Measurements from ENCODE around the gene VAV2.

The VAV2 gene

DNA sequence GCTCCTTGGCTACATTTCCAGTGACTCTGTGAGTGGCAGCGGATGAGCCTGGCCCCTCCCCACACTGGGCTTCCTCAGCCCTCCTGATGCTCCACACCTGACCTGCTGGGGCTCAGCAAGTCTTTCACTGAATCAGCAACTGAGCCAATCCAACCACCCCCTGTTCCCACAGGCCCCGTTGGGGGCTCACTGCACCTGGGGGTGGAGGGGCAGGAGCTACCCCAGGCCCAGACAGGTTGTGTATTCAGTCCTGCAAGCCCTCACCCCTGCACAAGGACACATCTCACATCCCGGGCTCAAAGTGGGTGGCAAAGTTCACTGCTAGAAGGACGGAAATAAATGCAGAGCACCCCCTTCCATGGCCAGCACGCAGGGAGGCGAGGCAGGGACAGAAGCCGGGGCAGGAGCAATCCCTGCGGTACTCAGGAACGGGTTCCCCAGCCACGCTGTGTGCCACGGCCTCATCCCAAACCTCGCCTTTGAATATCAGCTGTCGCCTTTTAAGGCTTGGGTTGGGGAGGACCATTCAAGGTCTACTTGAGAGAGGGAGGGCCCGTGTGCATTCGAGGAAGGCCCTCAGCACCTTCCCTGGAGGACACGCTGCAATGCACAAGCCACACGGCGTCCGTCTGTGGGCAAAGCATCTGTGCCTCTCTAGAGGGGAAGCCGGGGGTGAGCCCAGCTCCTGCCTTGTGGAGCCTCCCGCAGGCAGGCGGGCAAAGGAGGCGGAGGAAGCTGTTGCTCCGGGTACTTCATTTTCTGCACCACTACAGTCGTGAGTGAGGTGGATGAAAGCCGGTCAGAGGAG is 179.0 kb downstream of the VAV2 start:
- intact Hi-C loops (cut with micrococcal nuclease) = no loop called here
- Mint-ChIP-seq H3K27ac (no peak overlapping the region), H3K4me3 (no peak overlapping the region), H3K9me3 (no peaks in the 10 kb centered on the region), H3K36me3 (ENCODE audit: low read depth) (peaks cover 82% of the 10 kb centered on the region), H3K27me3 (no peaks in the 10 kb centered on the region), H3K4me1 (ENCODE audit: low read depth) (no peaks in the 10 kb centered on the region)

DNA sequence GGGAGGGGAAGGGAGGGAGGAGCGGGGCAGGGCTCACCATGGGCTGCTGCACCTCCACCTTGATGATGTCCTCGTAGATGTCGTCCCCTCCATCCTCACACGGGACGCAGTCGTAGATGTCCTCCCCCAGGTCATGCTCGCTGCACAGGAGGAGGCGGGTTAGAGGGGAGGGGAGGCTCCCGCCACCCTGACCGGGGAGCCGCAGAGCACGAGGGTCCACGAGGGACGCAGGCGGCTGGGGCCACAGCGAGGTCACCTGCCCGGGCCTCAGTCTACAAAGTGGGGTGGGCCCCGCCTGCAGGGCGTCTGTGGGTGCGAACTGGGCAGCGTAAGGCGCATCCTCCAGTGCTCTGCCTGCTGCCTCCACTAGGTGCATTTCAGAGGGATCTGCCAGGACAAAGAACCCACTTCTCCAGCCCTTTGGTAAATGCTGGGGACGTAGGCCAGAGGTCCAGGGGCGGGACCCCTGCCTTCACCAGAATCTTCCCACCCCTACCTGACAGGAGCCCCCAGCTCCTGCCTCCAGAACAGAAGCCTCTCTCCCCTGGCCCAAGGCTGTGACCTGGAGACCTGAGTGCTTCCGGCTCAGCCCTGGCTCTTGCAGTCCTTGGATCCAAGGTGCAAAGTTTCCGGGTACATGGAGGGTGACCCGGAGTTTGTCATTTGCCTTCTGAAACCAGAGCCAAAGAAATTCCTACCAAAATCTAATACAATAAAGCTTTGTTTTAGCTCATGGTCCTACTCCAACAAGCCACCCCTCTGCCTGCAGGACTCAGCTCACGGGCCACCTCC is 179.9 kb downstream of the VAV2 start:
- H3K4me1 Mint-ChIP-seq (ENCODE audit: low read depth) = no peaks in the 10 kb centered on the region
- no peak overlapping the region for H3K4me3 Mint-ChIP-seq
- intact Hi-C loops (cut with micrococcal nuclease) = no loop called here
- no peak overlapping the region for H3K27ac Mint-ChIP-seq
- H3K9me3 Mint-ChIP-seq = no peaks in the 10 kb centered on the region
- peaks cover 82% of the 10 kb centered on the region for H3K36me3 Mint-ChIP-seq (ENCODE audit: low read depth)
- no peaks in the 10 kb centered on the region for H3K27me3 Mint-ChIP-seq

DNA sequence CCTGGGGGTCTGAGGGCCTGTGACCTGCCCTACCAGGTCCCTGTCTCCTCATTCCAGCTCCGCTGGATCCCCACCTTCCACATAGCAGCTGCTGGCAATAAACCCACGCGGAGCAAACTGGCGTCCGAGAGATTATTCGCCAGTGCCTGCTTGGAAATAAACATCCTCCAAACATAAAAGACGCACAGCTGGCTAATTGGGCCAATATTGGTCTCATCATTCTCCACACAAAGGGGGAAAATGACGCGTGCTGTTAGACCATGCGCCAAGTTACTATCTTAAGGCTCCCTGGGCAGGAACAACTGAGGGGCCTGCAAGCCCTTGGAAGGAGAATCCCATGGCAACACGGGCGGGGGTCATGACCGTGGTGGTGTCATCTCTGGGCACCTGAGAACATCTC is 180.7 kb downstream of the VAV2 start:
- no peaks in the 10 kb centered on the region for H3K4me1 Mint-ChIP-seq (ENCODE audit: low read depth)
- H3K27me3 Mint-ChIP-seq = no peaks in the 10 kb centered on the region
- intact Hi-C loops (cut with micrococcal nuclease) = no loop called here
- H3K27ac Mint-ChIP-seq = no peak overlapping the region
- peaks cover 85% of the 10 kb centered on the region for H3K36me3 Mint-ChIP-seq (ENCODE audit: low read depth)
- H3K9me3 Mint-ChIP-seq = no peaks in the 10 kb centered on the region
- no peak overlapping the region for H3K4me3 Mint-ChIP-seq

DNA sequence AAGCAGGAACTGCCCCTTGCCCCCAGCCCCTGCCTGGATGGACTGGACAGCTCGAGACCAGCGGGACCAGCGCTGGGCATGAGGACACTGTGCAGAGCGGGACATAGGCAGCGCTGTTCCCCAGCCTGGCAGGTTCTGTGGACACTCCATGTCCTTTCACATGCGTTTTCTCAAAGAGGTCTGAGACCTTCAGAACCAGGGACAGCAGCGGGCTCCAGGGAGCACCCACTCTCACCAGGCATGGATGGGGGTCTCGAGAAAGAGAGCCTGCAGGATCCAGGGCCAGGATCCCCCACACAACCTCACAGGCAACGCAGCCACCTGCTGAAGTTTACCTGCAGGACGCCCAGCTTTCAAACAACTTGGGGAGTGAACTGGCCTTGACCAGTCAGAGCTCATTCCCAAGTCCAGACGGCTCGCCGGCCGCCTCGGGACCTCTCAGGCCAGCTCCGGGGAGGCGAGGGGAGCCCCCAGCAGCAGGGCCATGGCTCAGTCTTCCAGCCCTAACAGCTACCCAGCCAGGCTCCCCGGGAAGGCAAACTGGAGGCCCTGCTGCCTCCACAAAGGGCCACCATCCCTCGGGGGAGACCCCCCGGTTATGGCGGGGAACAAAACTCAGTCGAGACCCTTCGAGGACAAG is 181.4 kb downstream of the VAV2 start:
- intact Hi-C loops (cut with micrococcal nuclease) = no loop called here
- Mint-ChIP-seq H3K27me3 (no peaks in the 10 kb centered on the region), H3K4me1 (ENCODE audit: low read depth) (no peaks in the 10 kb centered on the region), H3K36me3 (ENCODE audit: low read depth) (peaks cover 93% of the 10 kb centered on the region), H3K27ac (no peak overlapping the region), H3K9me3 (no peaks in the 10 kb centered on the region), H3K4me3 (no peak overlapping the region)

DNA sequence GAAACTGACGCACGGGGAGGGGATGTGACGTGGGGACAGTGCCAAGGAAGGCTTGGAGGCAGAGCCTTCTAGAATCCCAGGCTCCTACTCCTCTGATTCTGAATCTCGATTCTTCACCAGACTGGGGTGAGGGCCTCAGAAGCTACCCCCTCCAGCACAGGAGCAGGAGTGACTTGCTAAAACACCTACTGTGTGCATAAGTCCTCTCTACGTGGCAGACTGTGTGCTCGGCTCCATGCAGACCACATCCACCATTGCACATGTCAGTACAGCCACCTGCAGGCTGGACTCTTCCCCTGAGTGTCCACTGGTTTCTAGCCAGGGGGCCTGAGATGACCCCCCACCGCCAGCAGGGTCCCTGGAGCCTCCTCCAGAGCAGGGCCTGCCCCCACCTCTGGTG is 182.8 kb downstream of the VAV2 start:
- intact Hi-C loops (cut with micrococcal nuclease) = no loop called here
- no peaks in the 10 kb centered on the region for H3K4me1 Mint-ChIP-seq (ENCODE audit: low read depth)
- no peaks in the 10 kb centered on the region for H3K9me3 Mint-ChIP-seq
- no peaks in the 10 kb centered on the region for H3K27me3 Mint-ChIP-seq
- no peak overlapping the region for H3K4me3 Mint-ChIP-seq
- H3K27ac Mint-ChIP-seq = no peak overlapping the region
- H3K36me3 Mint-ChIP-seq (ENCODE audit: low read depth) = peaks cover 93% of the 10 kb centered on the region

DNA sequence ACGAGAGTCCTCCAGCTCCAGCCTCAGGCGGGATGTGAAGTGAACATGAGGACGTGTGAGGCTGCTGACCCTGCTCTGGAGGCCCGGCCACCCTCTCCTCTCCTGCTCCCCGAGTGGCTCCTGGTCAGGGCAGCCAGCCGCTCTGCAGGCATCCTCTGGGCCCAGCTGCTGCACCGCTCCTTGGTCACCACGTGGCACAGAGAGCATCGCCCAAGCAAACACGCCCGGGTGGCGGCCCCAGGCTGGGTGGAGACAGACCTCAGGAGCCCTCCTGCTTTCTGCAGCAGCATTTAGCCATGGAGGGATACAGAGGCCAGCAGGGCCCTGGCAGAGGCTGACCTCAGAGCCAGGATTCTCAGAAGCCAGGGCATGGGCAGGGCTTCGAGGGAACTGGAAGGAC is 184.3 kb downstream of the VAV2 start:
- H3K27ac Mint-ChIP-seq = no peak overlapping the region
- H3K4me3 Mint-ChIP-seq = no peak overlapping the region
- H3K9me3 Mint-ChIP-seq = no peaks in the 10 kb centered on the region
- H3K27me3 Mint-ChIP-seq = no peaks in the 10 kb centered on the region
- peaks cover 95% of the 10 kb centered on the region for H3K36me3 Mint-ChIP-seq (ENCODE audit: low read depth)
- H3K4me1 Mint-ChIP-seq (ENCODE audit: low read depth) = no peaks in the 10 kb centered on the region
- intact Hi-C loops (cut with micrococcal nuclease) = no loop called here

DNA sequence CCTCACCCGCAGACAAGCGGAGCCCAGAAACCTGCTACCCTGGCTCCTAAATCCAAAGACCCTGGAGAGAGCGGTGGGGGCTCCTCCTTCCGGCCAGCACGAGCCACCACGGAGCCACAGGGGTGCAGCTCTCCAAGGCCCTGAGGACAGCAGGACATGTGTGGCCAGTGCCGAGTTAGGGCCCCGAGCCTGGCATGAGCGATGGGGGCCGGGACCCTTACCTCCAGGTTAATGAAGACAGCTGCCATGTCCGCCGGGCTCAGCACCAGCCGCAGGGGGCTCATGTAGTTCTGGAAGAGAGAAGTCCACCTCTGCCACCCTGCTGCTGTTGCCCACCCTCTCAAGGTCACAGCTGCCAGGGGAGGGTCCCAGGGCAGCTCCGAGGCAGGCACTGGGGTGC is 185.1 kb downstream of the VAV2 start:
- H3K9me3 Mint-ChIP-seq = no peaks in the 10 kb centered on the region
- intact Hi-C loops (cut with micrococcal nuclease) = no loop called here

DNA sequence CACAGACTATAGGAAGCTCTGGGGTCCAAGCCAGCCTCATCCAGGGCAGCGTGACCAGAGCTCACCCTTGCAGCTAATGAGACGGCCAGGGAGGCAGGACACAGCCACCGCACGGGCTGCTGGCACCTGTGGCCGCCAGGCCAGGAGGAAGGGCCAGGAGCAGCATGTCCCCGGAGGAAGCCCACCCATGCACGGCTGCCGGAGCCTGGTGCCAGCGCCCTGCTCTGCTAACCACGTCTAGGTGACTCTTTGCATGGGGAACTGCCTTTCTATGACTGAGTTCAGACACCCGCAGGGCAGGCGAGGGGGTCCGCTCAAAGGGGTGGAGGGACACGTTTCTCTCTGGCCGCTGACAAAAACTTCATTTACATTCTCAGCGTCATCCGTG is 185.5 kb downstream of the VAV2 start:
- intact Hi-C loops (cut with micrococcal nuclease) = no loop called here
- H3K9me3 Mint-ChIP-seq = no peaks in the 10 kb centered on the region
- H3K36me3 Mint-ChIP-seq (ENCODE audit: low read depth) = peaks cover 95% of the 10 kb centered on the region
- H3K4me1 Mint-ChIP-seq (ENCODE audit: low read depth) = no peaks in the 10 kb centered on the region
- no peak overlapping the region for H3K4me3 Mint-ChIP-seq
- H3K27ac Mint-ChIP-seq = no peak overlapping the region
- no peaks in the 10 kb centered on the region for H3K27me3 Mint-ChIP-seq

More for the DNA sequence above, 185.1 kb downstream of the VAV2 start:
- H3K36me3 Mint-ChIP-seq (ENCODE audit: low read depth) = peaks cover 95% of the 10 kb centered on the region
- no peaks in the 10 kb centered on the region for H3K4me1 Mint-ChIP-seq (ENCODE audit: low read depth)
- no peaks in the 10 kb centered on the region for H3K27me3 Mint-ChIP-seq
- H3K27ac Mint-ChIP-seq = no peak overlapping the region
- no peak overlapping the region for H3K4me3 Mint-ChIP-seq

DNA sequence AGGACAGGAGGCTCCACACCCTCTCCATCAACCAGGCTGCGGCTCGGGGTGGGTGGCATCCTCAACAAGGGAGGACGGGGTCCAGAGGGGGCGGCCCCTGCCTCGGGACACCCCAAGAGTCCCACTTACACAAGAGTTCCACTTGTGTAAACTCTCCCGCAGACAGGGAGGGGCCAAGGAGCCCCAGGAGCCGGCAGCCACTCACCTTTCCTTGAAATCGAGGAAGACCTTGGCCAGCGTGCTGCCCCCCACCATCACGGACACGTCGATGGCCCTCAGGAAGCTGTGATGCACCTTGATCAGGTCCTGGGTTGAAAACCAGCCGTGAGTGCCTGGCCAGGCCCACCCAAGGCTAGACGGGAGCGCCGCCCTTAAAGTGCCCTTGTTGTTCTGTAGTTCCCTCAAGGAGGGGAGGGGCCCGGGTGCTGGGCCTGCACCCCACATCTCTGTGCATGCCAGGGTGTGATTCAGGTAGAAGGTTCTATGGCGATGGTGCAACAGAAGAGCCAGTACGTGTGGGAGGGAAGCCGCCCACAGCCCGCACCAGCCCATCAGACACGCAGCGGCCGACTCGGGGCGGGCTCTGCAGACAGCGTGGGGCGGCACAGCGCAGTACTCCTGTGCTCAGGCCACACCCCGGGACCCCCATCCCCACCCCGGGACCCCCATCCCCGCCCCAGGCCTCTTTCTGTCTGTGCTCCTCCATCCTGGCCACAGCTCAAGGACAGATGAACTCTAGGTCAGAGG is 186.1 kb downstream of the VAV2 start:
- Mint-ChIP-seq H3K4me1 (ENCODE audit: low read depth) (no peaks in the 10 kb centered on the region), H3K27ac (no peak overlapping the region), H3K4me3 (no peak overlapping the region), H3K27me3 (no peaks in the 10 kb centered on the region), H3K9me3 (no peaks in the 10 kb centered on the region), H3K36me3 (ENCODE audit: low read depth) (peaks cover 97% of the 10 kb centered on the region)
- intact Hi-C loops (cut with micrococcal nuclease) = no loop called here

DNA sequence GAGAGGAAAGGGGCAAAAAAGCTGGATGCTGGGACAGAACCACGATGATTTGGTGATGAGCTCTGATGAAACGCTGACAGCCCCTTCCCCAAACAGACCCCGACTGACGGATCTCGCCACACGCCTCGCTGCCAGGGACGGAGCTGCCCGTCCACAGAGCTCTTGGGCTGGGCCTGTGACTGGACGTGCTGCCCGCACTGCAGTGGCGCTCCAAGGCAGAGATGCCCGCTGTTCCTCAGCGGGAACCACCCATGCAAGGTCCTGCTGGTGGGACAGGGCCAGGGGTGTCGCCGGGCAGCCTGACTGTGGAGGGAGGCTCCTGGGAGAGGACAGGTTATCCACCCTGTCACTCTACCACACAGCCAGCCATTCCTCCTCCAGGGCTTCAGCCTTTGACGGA is 187.9 kb downstream of the VAV2 start:
- H3K4me1 Mint-ChIP-seq (ENCODE audit: low read depth) = no peaks in the 10 kb centered on the region
- H3K27me3 Mint-ChIP-seq = no peaks in the 10 kb centered on the region
- H3K27ac Mint-ChIP-seq = no peak overlapping the region
- no peaks in the 10 kb centered on the region for H3K9me3 Mint-ChIP-seq
- peaks cover 91% of the 10 kb centered on the region for H3K36me3 Mint-ChIP-seq (ENCODE audit: low read depth)
- H3K4me3 Mint-ChIP-seq = no peak overlapping the region
- intact Hi-C loops (cut with micrococcal nuclease) = no loop called here

DNA sequence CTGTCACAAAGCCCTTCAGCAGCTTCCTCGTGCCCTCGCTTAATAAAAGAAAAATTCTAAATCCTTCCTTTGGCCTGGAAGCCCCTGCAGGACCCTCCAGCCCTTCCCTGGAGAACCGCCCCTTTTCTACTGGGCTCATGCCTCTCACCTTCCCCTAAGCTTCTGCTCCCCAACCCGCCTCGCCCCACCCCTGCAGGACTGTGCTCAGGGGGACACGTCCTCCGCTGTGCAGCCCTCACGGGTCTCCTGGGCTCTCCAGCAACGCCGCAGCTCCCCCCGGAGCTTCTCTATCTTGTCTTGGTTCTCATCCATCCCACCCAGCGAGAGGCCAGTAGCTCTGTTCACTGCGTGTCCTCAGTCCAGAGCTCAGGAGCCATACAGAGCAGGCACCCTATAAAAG is 188.4 kb downstream of the VAV2 start:
- no peaks in the 10 kb centered on the region for H3K27me3 Mint-ChIP-seq
- H3K4me3 Mint-ChIP-seq = no peak overlapping the region
- no peaks in the 10 kb centered on the region for H3K4me1 Mint-ChIP-seq (ENCODE audit: low read depth)
- H3K36me3 Mint-ChIP-seq (ENCODE audit: low read depth) = peaks cover 91% of the 10 kb centered on the region
- H3K27ac Mint-ChIP-seq = no peak overlapping the region
- intact Hi-C loops (cut with micrococcal nuclease) = no loop called here
- H3K9me3 Mint-ChIP-seq = no peaks in the 10 kb centered on the region

DNA sequence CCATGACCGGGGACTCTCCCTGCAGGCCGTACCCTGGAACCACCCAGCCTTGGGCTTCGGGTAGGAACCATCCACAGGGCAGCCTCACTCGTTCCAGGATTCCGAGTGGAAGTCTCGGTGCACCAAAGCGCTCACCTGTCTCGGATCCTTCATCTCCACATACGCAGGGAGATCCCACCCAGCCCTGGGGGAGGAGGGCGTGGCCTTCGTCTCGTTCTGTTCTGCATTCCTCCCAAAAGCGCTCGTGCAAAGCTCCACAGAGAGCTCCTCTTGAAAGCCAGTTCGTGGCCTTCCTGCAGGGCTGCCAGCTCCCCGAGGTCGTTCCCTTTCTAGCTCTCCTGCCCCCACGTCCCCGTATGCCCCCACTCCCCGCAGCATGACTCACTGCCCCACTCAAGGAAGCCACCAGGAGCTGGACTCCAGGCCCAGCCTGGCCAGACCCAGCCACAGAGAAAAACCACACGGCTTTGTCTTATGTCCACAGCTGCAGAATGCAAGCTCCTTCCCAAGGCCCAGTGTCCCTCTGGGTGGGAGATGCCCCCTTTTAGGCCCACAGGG is 189.0 kb downstream of the VAV2 start:
- Mint-ChIP-seq H3K27ac (no peak overlapping the region), H3K36me3 (ENCODE audit: low read depth) (peaks cover 91% of the 10 kb centered on the region), H3K27me3 (no peaks in the 10 kb centered on the region), H3K9me3 (no peaks in the 10 kb centered on the region), H3K4me3 (no peak overlapping the region), H3K4me1 (ENCODE audit: low read depth) (no peaks in the 10 kb centered on the region)
- intact Hi-C loops (cut with micrococcal nuclease) = no loop called here

DNA sequence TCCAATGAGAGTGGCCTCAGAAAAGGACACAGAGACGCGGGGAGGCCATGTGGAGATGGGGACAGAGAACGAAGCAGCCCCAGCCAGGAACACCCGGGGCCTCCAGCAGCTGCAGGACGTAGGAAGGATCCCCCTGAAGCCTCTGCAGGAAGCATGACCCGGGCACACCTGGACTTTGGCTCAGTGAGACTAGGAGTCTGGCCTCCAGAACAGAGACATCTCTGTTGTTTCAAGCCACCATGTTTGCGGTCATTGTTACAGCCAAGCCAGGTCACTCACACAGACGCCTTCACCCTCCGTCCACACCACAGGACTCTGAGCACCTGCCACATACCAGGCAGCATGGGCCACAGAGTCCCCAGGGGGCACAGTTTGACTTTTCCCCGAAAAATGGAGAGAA is 190.4 kb downstream of the VAV2 start:
- no peaks in the 10 kb centered on the region for H3K9me3 Mint-ChIP-seq

More for the DNA sequence above, 190.4 kb downstream of the VAV2 start:
- Mint-ChIP-seq H3K4me1 (ENCODE audit: low read depth) (no peaks in the 10 kb centered on the region), H3K27me3 (no peaks in the 10 kb centered on the region), H3K36me3 (ENCODE audit: low read depth) (peaks cover 89% of the 10 kb centered on the region), H3K4me3 (no peak overlapping the region), H3K27ac (no peak overlapping the region)
- intact Hi-C loops (cut with micrococcal nuclease) = no loop called here

All from dendritic cell treated with granulocyte-macrophage colony-stimulating factor and Interleukin-4, amounts not matched to agents 40 ng/mL and 50 ng/mL, for 4 days (primary cell).